Uterus (tissue), 2 donors: ENCODE results near the gene ARL10.

Source experiments
- CTCF ChIP-seq, 4 experiments: fragments of 200-600 bp in 2 of 4; fragments of 450-650 bp in 2 of 4; sonication (generic) in 2 of 4; IDR thresholded peaks; one replicate each; pipeline ENCODE4 v1.5.1; 2016 to 2019; ENCODE audit warnings: antibody characterized with exemption in 4 of 4, mild to moderate bottlenecking in 2 of 4, moderate library complexity in 1 of 4
- POLR2A ChIP-seq, 2 donors: fragments of 450-650 bp; IDR thresholded peaks; one replicate each; pipeline ENCODE4 v1.6.1; 2016; ENCODE audit warnings: antibody characterized with exemption in 2 of 2, mild to moderate bottlenecking in 1 of 2, moderate library complexity in 1 of 2

- TF ChIP-seq CTCF (IDR thresholded peaks at IDR 0.05) = no peak
- no peak for TF ChIP-seq POLR2A (IDR thresholded peaks at IDR 0.05)
These were observed 60.5 kb downstream of the ARL10 start for GRCh38 chr5:176425791-176426190.
